ENCODE measurements around the gene HOXC13.

The HOXC13 gene

DNA sequence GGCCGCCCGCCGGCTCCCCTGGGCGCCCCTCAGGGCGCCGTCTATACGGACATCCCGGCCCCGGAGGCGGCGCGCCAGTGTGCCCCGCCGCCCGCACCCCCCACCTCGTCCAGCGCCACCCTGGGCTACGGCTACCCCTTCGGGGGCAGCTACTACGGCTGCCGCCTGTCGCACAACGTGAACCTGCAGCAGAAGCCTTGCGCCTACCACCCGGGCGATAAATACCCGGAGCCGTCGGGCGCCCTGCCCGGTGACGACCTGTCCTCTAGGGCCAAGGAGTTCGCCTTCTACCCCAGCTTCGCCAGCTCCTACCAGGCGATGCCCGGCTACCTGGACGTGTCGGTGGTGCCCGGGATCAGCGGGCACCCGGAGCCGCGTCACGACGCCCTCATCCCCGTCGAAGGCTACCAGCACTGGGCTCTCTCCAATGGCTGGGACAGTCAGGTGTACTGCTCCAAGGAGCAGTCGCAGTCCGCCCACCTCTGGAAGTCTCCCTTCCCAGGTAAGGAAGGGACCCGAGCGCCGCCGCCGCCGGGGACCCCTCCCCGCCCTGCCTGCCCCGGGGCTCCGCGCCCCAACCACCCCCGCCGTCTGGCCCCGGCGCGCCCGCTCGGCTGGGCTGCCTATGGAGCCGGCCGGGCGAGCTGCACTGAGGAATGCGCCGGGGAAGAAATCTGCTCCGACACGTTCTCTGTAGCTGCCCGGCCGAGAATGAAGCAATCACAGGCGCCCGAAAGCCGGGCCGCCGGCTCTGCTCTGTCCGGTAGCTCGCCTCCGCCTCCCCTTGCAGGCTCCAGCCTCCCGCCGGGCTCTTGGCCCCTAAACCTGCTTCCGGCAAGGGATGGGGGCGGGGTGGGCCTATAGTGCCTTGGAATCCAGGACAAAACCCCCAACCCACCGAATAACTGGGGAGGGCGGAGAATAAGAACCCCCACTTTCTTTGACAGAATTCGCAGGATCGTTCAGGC is 794 bp downstream of the HOXC13 start:
- TF ChIP-seq, protein P1, sequence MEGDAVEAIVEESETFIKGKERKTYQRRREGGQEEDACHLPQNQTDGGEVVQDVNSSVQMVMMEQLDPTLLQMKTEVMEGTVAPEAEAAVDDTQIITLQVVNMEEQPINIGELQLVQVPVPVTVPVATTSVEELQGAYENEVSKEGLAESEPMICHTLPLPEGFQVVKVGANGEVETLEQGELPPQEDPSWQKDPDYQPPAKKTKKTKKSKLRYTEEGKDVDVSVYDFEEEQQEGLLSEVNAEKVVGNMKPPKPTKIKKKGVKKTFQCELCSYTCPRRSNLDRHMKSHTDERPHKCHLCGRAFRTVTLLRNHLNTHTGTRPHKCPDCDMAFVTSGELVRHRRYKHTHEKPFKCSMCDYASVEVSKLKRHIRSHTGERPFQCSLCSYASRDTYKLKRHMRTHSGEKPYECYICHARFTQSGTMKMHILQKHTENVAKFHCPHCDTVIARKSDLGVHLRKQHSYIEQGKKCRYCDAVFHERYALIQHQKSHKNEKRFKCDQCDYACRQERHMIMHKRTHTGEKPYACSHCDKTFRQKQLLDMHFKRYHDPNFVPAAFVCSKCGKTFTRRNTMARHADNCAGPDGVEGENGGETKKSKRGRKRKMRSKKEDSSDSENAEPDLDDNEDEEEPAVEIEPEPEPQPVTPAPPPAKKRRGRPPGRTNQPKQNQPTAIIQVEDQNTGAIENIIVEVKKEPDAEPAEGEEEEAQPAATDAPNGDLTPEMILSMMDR (IDR thresholded peaks at IDR 0.05; ENCODE audit: low read depth, low read length), result no peak
- peak; percentile 8 to 27 for DNase-seq (ENCODE audit: low read depth in 2 of 2)
- no peak overlapping the region for H3K4me3 ChIP-seq (replicated peaks in 1 of 2; ENCODE audit: low read depth in 2 of 2, low read length in 2 of 2)

DNA sequence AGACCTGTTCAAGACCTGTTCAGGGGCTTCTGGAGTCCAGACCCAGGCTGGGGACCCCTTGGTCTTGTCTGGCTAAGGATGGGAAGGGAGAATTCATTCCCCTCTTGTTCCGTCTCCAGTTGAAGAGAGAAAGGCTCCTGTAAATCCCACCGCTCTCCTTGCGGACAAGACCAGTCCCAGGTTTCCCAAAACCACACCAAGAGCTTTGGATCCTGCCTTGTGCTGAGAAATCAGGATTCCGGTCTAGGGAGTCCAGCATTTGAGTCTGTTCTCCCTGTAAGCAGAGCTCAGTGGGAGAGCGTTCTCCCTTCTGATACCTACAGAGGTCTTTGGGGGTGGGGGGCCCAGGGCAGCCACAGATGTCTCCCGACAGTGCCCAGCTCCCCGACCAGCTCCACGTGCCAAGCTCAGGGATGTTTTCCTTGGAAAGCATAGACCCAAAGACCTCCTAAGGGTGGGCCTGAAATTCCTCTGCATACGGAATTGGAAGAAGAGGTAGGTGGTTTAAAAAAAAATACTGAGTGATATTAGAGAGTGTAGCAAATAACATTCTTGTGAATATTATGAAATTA is 1.9 kb downstream of the HOXC13 start:
- TF ChIP-seq, protein P1 (IDR thresholded peaks at IDR 0.05; ENCODE audit: low read depth, low read length), result no peak
- DNase-seq (ENCODE audit: low read depth in 2 of 2), result no peak
- no peak overlapping the region for H3K4me3 ChIP-seq (replicated peaks in 1 of 2; ENCODE audit: low read depth in 2 of 2, low read length in 2 of 2)

DNA sequence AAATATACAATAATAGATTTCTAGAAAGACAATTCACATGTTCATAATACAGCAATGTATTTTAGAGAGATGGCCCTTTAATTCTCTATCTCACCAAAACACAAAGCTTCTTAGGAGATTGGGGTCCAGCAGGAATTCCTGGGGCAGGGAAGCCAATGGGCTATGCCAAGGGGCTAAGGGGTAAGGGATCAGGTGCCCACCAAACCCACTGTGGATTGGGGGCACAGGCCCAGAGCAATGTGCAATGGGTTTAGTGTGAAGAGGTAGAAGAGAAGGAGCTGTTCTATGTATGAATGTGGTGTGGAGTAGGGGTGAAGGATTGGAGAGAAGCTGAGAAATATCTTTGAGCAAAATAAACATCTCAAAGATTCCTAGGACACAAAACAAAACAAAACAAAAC is 2.6 kb downstream of the HOXC13 start:
- H3K4me3 ChIP-seq (replicated peaks in 1 of 2; ENCODE audit: low read depth in 2 of 2, low read length in 2 of 2), result no peak overlapping the region
- DNase-seq (ENCODE audit: low read depth in 2 of 2), result no peak
- TF ChIP-seq, protein P1 (IDR thresholded peaks at IDR 0.05; ENCODE audit: low read depth, low read length), result no peak

DNA sequence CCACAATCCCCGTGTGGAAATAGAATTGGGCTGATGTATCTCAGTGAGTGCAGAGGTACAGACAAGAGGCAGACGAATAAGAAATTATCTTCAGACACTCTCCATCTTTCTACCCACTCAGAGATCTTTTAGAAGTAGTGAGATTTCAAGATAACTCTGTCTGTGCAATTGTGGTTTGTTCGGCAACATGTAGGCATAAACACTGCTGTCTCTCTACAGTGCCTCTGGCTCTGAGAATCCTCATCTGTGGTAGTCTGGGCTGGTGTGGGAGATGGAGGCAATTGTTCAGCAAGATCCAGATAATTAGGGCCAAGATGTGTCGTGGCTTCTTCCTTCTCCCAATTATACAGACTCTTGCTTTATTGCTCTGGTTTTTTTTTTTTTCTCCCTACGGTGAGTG is 3.1 kb downstream of the HOXC13 start:
- TF ChIP-seq, protein P1 (IDR thresholded peaks at IDR 0.05; ENCODE audit: low read depth, low read length), result no peak
- H3K4me3 ChIP-seq (replicated peaks in 1 of 2; ENCODE audit: low read depth in 2 of 2, low read length in 2 of 2), result no peak overlapping the region
- no peak for DNase-seq (ENCODE audit: low read depth in 2 of 2)

DNA sequence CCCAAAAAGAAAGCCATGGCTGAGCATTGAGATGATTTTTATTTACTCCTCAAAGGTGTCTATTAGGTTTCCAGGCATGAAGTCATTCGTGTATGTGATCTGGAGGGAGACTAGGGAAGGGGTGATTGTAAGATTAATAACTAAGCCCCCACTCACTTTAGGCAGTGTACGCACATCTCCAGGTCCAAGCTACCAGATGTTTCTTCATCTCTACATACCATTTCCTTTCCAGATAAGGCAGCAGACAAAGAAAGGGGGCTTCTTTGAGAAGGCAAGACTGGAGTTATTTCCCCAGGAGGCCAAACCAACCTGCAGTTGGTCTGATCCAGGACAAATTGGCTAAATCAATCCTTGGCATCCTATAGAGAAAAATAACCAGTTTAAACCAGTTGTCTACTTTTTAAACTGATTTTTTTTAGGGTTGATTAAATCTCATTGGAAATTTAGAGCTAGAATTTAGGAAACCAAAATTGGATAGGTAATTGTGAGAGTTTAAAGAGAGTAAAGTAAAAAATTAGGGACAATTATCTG is 3.9 kb downstream of the HOXC13 start:
- TF ChIP-seq, protein P1 (IDR thresholded peaks at IDR 0.05; ENCODE audit: low read depth, low read length), result no peak
- no peak overlapping the region for H3K4me3 ChIP-seq (replicated peaks in 1 of 2; ENCODE audit: low read depth in 2 of 2, low read length in 2 of 2)
- DNase-seq (ENCODE audit: low read depth in 2 of 2), result no peak

DNA sequence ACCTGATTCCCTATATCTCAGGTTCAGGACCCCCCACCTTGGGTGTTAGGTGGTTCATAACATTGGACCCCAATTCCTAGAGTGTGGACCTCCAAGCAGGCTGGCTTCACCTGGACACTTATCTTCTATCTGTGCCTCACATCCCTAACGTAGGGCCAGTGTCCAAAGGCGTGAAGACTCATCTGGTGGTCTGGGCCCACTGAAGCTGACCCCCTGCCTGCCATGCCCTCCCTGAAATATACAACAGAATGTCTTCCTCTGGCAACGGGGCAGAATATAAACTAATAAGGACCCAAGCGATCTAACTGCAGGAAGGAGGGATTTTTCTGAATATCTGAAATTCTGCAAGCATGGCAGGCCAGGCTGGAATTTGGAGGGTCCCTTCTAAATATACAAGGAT is 5.6 kb downstream of the HOXC13 start:
- TF ChIP-seq, protein P1 (IDR thresholded peaks at IDR 0.05; ENCODE audit: low read depth, low read length), result no peak

More for the DNA sequence above, 5.6 kb downstream of the HOXC13 start:
- no peak for DNase-seq (ENCODE audit: low read depth in 2 of 2)
- H3K4me3 ChIP-seq (replicated peaks in 1 of 2; ENCODE audit: low read depth in 2 of 2, low read length in 2 of 2), result no peak overlapping the region
